ENCODE results near the gene PHC2. TPM values are rescaled to one million over a fixed set of nuclear protein-coding genes. Genes with fewer than 3 reads are reported as not detected.
A peak's percentile ranks its signal among the peaks of the same experiment; 100 is the strongest.

Gene PHC2
- total and polyA plus RNA-seq, 9 of the 15 experiments (the other 6 are each of a cell fraction or from before 2014, with no cell fraction given): 3.1 to 67.6 (median 34.6) TPM

DNA sequence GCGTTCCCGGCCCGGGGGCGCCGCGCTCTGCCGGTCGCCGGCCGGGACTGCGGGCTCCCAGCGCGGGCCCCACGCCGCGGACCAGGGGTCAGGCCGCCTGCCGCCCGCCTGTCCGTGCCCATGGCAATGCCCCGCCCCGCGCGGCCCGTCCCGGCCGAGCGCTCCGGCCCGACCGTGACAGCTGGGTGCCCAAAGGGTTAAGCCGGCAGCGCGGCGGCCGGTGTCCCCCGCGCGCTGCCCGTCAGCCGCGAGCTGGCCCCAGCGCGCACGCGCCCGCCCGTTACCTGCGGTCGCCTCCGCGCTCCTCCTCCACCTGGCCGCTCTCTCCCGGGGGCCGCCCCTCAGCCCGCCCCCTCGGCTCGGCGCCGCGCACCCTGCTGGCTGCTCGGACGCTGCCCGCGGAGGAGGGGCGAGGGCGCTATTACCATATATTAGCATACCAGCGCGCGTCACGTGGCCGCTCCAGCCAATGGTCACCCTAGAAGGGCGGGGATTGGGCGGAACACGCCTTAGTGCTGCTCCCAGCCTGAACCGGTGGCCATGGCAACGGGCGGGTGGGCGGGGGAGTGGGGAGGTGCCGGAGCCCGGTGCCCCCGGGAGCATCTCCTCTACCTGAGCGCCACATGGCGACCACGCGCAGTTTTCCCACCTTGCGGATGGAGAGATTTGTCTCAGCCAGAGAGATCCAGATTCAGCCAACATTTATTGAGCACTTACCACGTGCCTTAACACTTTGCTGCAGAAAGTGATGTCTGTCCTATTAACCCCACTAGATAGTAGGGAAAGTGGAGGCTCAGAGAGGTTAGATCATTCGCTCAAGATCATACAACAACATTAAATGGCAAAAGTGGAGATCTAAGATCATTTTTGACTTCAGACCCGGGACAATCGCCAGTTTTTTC is at the start of gene PHC2 (continued):
- TF ChIP-seq, protein P1, sequence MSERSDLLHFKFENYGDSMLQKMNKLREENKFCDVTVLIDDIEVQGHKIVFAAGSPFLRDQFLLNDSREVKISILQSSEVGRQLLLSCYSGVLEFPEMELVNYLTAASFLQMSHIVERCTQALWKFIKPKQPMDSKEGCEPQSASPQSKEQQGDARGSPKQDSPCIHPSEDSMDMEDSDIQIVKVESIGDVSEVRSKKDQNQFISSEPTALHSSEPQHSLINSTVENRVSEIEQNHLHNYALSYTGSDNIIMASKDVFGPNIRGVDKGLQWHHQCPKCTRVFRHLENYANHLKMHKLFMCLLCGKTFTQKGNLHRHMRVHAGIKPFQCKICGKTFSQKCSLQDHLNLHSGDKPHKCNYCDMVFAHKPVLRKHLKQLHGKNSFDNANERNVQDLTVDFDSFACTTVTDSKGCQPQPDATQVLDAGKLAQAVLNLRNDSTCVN (CRISPR knock-in tag; IDR thresholded peaks at IDR 0.05): no peak
- TF ChIP-seq ZNF324 (CRISPR knock-in tag; IDR thresholded peaks at IDR 0.05): no peak
- TF ChIP-seq, protein P2, sequence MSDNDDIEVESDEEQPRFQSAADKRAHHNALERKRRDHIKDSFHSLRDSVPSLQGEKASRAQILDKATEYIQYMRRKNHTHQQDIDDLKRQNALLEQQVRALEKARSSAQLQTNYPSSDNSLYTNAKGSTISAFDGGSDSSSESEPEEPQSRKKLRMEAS (CRISPR knock-in tag; IDR thresholded peaks at IDR 0.05): peak; percentile 60
- TF ChIP-seq, protein P3, sequence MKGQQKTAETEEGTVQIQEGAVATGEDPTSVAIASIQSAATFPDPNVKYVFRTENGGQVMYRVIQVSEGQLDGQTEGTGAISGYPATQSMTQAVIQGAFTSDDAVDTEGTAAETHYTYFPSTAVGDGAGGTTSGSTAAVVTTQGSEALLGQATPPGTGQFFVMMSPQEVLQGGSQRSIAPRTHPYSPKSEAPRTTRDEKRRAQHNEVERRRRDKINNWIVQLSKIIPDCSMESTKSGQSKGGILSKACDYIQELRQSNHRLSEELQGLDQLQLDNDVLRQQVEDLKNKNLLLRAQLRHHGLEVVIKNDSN (CRISPR knock-in tag; IDR thresholded peaks at IDR 0.05): peak; percentile 95
- TF ChIP-seq WHSC1 (IDR thresholded peaks at IDR 0.05; ENCODE audit: low read length): no peak
- TF ChIP-seq HNRNPLL (IDR thresholded peaks at IDR 0.05; ENCODE audit: low read depth, low read length, poor library complexity, severe bottlenecking): peak; percentile 25
- TF ChIP-seq, protein P4, sequence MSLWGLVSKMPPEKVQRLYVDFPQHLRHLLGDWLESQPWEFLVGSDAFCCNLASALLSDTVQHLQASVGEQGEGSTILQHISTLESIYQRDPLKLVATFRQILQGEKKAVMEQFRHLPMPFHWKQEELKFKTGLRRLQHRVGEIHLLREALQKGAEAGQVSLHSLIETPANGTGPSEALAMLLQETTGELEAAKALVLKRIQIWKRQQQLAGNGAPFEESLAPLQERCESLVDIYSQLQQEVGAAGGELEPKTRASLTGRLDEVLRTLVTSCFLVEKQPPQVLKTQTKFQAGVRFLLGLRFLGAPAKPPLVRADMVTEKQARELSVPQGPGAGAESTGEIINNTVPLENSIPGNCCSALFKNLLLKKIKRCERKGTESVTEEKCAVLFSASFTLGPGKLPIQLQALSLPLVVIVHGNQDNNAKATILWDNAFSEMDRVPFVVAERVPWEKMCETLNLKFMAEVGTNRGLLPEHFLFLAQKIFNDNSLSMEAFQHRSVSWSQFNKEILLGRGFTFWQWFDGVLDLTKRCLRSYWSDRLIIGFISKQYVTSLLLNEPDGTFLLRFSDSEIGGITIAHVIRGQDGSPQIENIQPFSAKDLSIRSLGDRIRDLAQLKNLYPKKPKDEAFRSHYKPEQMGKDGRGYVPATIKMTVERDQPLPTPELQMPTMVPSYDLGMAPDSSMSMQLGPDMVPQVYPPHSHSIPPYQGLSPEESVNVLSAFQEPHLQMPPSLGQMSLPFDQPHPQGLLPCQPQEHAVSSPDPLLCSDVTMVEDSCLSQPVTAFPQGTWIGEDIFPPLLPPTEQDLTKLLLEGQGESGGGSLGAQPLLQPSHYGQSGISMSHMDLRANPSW (CRISPR knock-in tag; IDR thresholded peaks at IDR 0.05): no peak
- no peak for TF ChIP-seq HLTF (IDR thresholded peaks at IDR 0.05)
- TF ChIP-seq, protein P5, sequence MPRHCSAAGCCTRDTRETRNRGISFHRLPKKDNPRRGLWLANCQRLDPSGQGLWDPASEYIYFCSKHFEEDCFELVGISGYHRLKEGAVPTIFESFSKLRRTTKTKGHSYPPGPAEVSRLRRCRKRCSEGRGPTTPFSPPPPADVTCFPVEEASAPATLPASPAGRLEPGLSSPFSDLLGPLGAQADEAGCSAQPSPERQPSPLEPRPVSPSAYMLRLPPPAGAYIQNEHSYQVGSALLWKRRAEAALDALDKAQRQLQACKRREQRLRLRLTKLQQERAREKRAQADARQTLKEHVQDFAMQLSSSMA (CRISPR knock-in tag; IDR thresholded peaks at IDR 0.05): no peak
- TF ChIP-seq, protein P6, sequence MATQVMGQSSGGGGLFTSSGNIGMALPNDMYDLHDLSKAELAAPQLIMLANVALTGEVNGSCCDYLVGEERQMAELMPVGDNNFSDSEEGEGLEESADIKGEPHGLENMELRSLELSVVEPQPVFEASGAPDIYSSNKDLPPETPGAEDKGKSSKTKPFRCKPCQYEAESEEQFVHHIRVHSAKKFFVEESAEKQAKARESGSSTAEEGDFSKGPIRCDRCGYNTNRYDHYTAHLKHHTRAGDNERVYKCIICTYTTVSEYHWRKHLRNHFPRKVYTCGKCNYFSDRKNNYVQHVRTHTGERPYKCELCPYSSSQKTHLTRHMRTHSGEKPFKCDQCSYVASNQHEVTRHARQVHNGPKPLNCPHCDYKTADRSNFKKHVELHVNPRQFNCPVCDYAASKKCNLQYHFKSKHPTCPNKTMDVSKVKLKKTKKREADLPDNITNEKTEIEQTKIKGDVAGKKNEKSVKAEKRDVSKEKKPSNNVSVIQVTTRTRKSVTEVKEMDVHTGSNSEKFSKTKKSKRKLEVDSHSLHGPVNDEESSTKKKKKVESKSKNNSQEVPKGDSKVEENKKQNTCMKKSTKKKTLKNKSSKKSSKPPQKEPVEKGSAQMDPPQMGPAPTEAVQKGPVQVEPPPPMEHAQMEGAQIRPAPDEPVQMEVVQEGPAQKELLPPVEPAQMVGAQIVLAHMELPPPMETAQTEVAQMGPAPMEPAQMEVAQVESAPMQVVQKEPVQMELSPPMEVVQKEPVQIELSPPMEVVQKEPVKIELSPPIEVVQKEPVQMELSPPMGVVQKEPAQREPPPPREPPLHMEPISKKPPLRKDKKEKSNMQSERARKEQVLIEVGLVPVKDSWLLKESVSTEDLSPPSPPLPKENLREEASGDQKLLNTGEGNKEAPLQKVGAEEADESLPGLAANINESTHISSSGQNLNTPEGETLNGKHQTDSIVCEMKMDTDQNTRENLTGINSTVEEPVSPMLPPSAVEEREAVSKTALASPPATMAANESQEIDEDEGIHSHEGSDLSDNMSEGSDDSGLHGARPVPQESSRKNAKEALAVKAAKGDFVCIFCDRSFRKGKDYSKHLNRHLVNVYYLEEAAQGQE (IDR thresholded peaks at IDR 0.05; ENCODE audit: borderline replicate concordance): peak; percentile 80
- TF ChIP-seq, protein P6 (CRISPR knock-in tag; IDR thresholded peaks at IDR 0.05; ENCODE audit: low read depth): 0 out of 2 replicates have a peak, but pooled peaks have one; percentile 18
- TF ChIP-seq MTA3 (IDR thresholded peaks at IDR 0.05; ENCODE audit: borderline replicate concordance): no peak

Measured in K562 (cell line).